Stimulated activated CD8-positive, alpha-beta memory T cell treated with anti-CD3 and anti-CD28 coated beads, Interleukin-12 subunit alpha, Interleukin-12 subunit beta, amount 100 ng/mL, for 4 hours (primary cell): ENCODE measurements around the gene MS4A18.

Experiments used
- DNase-seq: peaks from one replicate; pipeline ENCODE4 v3.0.0-alpha.2; 2020; ENCODE audit warnings: low read depth

Gene MS4A18

DNA sequence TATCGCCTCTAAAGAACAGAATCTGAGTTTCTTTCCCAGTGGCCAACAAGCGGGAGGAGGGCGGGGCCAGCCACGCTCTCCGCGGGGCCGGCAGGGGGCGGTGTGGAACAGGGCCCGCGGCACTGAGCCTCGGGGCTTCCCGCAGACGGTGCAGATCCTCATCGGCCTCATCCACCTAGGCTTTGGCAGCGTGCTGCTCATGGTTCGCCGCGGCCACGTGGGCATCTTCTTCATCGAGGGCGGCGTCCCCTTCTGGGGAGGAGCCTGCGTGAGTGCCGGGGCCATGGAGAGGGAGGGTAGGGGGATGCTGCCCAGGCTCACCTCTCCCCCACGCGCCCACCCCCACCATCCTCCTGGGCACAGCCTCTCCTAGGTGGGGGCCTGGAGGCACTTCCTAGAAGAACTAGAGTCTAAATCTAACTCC is 42.9 kb downstream of the MS4A18 start:
- no peak for DNase-seq

DNA sequence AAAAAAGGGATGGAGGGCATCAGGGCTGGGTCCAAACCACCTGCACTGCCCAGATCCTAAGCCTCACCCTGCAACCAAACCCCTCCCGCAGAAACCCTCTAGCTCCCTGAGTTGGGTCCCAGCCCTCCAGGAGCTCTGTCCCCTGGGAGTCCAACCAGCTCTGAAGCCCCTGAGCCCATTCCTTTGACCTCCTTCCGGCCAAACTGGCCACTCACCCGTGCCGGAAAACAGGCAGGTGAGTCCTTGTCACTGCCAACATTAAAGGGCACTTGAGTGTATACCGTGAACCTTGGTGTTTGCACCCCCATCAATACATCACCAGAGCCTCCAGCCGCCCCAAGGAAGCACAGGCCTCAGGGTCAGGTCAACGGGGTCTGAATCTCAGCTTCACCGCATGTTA is 43.7 kb downstream of the MS4A18 start:
- DNase-seq = no peak

GRCh38 chr11:60769273-60769672 is 44.8 kb downstream of the MS4A18 start:
- DNase-seq = no peak

GRCh38 chr11:60769811-60770210 is 45.3 kb downstream of the MS4A18 start:
- no peak for DNase-seq

DNA sequence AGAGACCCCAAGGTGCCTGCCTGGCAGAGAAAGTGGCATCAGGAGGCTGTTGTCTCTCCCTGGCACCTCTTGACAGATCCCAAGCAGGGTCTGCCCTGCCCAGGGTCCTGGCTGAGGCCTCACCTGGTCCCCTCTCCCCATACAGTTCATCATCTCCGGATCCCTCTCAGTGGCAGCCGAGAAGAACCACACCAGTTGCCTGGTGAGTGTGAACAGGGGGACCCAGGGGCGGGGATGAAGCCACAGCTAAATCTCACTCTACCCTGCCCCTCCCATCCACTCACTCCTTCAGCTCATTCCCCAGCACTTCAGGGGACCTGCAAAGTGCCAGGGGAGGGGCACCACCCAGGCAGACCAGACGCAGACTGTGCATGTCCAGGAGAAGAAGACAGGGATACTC is 46.6 kb downstream of the MS4A18 start:
- no peak for DNase-seq

- DNase-seq = no peak
Measured at GRCh38 chr11:60771879-60772525, 47.5 kb downstream of the MS4A18 start.

GRCh38 chr11:60772666-60773065 is 48.1 kb downstream of the MS4A18 start:
- DNase-seq = no peak

DNA sequence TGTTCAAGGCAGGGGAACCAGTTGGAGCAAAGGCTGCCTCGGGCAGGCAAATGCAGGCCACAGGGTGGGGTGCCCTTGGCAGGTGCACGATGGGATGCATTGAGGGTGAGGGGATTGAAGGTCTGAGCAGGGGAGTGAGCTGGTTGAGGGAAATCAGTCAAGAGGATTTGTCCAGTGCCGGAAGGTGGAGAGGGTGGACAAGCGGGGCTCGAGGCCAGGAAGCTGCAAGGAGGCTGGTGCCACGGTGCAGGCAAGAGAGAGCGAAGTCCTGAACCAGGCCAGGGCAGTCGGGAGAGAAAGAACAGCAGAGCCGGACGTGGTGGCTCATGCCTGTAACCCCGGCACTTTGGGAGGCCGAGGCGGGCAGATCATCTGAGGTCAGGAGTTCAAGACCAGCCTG is 50.2 kb downstream of the MS4A18 start:
- DNase-seq = no peak

GRCh38 chr11:60775420-60775961 is 51.0 kb downstream of the MS4A18 start:
- DNase-seq = peak; percentile 45

- DNase-seq = no peak
Measured at GRCh38 chr11:60776167-60776566, 51.6 kb downstream of the MS4A18 start.

DNA sequence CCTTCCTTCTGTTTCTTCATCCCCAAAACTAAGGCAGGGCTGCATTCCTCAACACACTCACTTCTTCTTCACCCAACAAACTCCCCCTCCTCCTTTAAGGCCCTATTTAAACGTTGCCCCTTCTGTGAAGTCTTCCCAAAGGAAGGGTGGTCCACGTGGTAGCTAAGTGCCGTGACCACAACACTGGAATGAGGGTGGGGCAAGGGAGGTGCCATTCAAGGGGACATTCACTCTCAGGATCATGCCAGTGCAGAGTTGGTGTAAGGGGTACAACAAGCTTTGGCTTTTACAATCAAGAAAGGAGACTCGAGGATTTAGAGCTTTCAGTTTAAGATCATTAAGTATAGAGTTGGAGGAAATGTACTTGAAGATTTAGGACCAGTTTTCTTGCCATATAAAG is 52.6 kb downstream of the MS4A18 start:
- DNase-seq = no peak

DNA sequence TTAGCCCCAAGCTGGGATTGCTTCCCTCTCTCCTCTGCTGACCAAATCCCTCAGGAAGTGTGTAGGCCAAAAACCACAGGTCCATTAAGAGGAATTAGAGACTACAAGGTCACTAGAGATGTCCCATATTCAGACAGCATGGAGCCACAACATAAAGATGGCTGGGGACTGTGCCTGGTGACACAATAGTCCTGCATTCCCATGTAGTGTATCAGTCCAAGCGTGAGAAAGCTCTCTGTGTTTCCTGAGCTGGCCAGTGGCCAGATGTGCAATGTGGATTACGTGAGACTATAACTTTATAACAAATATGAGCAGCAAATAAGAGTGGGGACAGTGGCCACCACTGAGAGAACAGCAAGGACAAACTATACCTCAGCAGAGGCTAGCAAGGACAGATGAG is 53.1 kb downstream of the MS4A18 start:
- no peak for DNase-seq

DNA sequence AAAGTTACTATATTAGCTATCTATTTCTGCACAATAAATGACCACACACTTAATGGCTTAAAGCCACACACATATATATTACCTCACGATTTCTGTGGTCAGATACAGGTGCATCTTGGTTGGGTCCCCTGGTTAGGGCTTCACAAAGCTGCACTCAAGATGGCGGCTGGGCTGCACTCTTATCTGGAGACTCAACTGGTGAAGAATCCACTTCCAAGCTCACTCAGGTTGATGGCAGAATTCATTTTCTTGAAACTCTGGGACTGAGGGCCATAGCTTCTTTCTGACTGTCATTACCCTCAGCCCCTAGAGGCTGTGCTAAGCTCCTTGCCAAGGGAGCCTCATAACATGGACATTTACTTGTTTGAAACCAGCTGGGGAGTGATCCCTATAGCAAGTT is 55.5 kb downstream of the MS4A18 start:
- no peak for DNase-seq

DNA sequence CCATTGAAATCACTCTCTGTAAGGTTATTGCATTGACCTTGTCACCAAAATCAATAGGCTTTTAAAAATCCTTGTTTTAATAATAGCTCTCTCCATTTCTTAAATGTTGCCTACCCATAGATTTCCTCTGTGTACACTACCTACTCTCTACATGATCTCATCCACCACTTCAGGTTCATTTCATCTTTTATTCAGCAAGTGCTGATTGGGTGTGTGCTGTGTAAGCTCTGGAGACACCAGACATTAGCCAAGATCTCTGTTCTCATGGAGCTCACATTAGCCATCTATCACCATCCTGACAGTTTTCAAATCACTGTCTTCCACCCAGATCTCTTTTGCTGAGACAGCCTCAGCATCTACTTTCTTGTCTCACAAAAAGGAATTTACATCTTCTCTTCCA is 56.3 kb downstream of the MS4A18 start:
- DNase-seq = no peak

GRCh38 chr11:60781286-60781980 is 56.9 kb downstream of the MS4A18 start:
- no peak for DNase-seq

DNA sequence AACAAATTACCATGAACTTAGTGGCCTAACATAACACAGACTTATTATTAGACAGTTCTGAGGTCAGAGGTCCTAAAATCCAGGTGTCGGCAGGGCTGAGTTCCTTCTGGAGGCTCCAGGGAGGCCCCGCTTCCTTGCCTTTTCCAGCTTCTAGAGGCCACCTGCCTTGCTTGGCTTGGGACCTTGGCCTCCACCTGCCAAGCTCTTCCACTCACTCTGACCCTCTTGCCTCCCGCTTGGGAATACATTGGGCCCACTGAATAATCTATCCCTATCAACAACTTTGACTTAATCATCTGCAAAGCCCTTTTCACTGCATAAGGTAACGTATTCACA is 57.4 kb downstream of the MS4A18 start:
- DNase-seq = no peak

GRCh38 chr11:60782393-60783140 is 58.0 kb downstream of the MS4A18 start:
- DNase-seq = no peak

- no peak for DNase-seq
Measured at GRCh38 chr11:60783141-60783484, 58.6 kb downstream of the MS4A18 start.

GRCh38 chr11:60783911-60784310 is 59.4 kb downstream of the MS4A18 start:
- DNase-seq = no peak

DNA sequence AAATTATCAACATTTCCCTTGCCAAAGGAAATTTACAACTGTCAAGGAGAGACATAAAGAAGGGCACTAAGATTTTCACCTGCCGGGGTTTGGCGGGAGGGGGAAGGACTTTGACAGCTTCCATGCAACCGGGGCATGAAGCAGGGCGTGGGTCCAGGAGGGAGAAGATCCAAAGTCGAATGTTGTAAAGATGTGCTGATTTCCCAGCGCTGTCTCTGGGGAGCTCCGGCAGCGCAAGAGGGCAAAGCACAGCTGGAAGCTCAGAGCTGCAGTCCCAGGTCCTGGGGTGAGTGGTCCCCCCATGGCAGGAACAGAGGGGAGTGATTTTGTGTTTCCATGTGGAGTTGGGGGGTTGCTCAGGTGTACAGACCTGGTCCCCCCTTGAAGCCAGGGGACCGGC is 60.6 kb downstream of the MS4A18 start, which contains the start of gene MS4A10:
Gene MS4A10 (plus strand): TSS at position 198 of the 400 bp plus-strand sequence. CDS start 5,003 bp downstream, outside the sequence.
- no peak for DNase-seq

DNA sequence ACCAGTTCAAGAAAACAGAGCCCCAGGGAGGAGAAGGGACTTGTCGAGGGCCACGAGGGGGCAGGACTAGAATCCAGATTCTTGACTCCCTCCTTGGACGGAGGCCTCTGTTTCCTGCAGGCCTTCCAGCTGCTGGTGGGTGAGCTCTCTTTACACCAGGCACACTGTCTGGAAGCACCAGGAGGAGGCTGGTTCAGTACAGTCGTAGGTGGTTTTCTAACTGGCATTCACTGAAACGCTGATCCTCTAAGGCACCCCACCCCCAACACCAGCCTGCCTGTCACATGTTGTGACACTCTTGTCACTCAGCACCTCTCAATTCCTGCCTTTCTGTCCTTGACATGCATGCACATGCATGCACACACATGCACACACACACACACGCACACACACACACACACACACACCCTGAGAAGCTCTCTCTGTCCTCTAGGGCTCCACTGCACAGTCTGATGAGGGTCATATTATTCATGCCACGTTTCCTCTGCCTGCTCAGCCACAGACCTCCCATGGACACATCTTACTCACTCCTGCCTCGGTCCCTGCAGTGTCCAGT is 61.4 kb downstream of the MS4A18 start:
- no peak for DNase-seq

- no peak for DNase-seq
Measured at GRCh38 chr11:60786811-60787567, 62.5 kb downstream of the MS4A18 start.
